NCI-H2227 treated with DMSO at 0.1 percent for 48 hours (cell line): Measurements from ENCODE around the gene SH2D3A.
"Not testable (repeated sequence)": the region's sequence is repeated elsewhere in the genome, so short reads cannot be mapped to it uniquely, and the experiment has no call there.

Source experiments
- DNase-seq: peaks from one replicate; lab custom pipeline; 2025; lab: John Stamatoyannopoulos, UW

The SH2D3A gene

GRCh38 chr19:6790194-6791128 is 23.2 kb upstream of the SH2D3A start:
- DNase-seq: no peak

GRCh38 chr19:6788896-6789295 is 21.7 kb upstream of the SH2D3A start:
- DNase-seq: no peak

- no peak for DNase-seq
Measured at GRCh38 chr19:6787393-6787792, 20.2 kb upstream of the SH2D3A start.

GRCh38 chr19:6779206-6779605 is 12.0 kb upstream of the SH2D3A start:
- no peak for DNase-seq

- no peak for DNase-seq
Measured at GRCh38 chr19:6778386-6778785, 11.2 kb upstream of the SH2D3A start.

GRCh38 chr19:6777434-6777833 is 10.2 kb upstream of the SH2D3A start:
- DNase-seq: no peak

- no peak for DNase-seq
Measured at GRCh38 chr19:6776999-6777398, 9.8 kb upstream of the SH2D3A start.

- DNase-seq: not testable (repeated sequence)
Measured at GRCh38 chr19:6776045-6776444, 8.8 kb upstream of the SH2D3A start.

- DNase-seq: no peak
Measured at GRCh38 chr19:6774821-6775707, 7.8 kb upstream of the SH2D3A start.

- no peak for DNase-seq
Measured at GRCh38 chr19:6773323-6773931, 6.2 kb upstream of the SH2D3A start.

GRCh38 chr19:6772866-6773322 is 5.7 kb upstream of the SH2D3A start:
- no peak for DNase-seq

GRCh38 chr19:6772028-6772865 is 5.0 kb upstream of the SH2D3A start, which contains the start of gene VAV1:
TSS of gene VAV1 (plus strand) at chr19:6772708. CDS start at chr19:6772808, 100 bp downstream.
- no peak for DNase-seq

- not testable (repeated sequence) for DNase-seq
Measured at GRCh38 chr19:6771648-6772027, 4.4 kb upstream of the SH2D3A start.

GRCh38 chr19:6769006-6769619 is 1.9 kb upstream of the SH2D3A start:
- DNase-seq: no peak

GRCh38 chr19:6768236-6768785 is 1.1 kb upstream of the SH2D3A start:
- DNase-seq: no peak

- no peak for DNase-seq
Measured at GRCh38 chr19:6767081-6767356, 216 bp downstream of the SH2D3A start.

GRCh38 chr19:6766357-6767080 is 716 bp downstream of the SH2D3A start:
- DNase-seq: no peak

- no peak for DNase-seq
Measured at GRCh38 chr19:6765738-6766356, 1.4 kb downstream of the SH2D3A start.

GRCh38 chr19:6762253-6762797 is 4.9 kb downstream of the SH2D3A start:
- DNase-seq: not testable (repeated sequence)
